H1 (cell line): ENCODE data around the gene MDC1.
A peak's percentile ranks its signal among the peaks of the same experiment; 100 is the strongest.

Source experiments
- CEBPB ChIP-seq: IDR thresholded peaks from 2 replicates; pipeline ENCODE4 v1.6.1; 2012; ENCODE audit warnings: low read depth, low read length
- CTCF ChIP-seq, 3 experiments: IDR thresholded peaks; 1 replicate in 2 of 3; 2 replicates in 1 of 3; pipeline versions ENCODE4 v1.5.1 to v1.6.1; 2011; ENCODE audit warnings: low read length in 3 of 3, mild to moderate bottlenecking in 3 of 3, inconsistent platforms in 2 of 3, low read depth in 1 of 3, moderate library complexity in 1 of 3; ENCODE audit not compliant: insufficient read depth in 1 of 3; ENCODE audit errors: control extremely low read depth in 1 of 3
- EGR1 ChIP-seq: IDR thresholded peaks from 2 replicates; pipeline ENCODE4 v1.6.1; 2011; ENCODE audit warnings: low read depth, low read length, borderline replicate concordance
- EP300 ChIP-seq, 2 experiments: IDR thresholded peaks; 1 replicate in 1 of 2; 2 replicates in 1 of 2; pipeline ENCODE4 v1.6.1; 2011 to 2012; ENCODE audit warnings: low read depth in 2 of 2, low read length in 2 of 2, mild to moderate bottlenecking in 2 of 2, borderline replicate concordance in 1 of 2, inconsistent platforms in 1 of 2, moderate library complexity in 1 of 2
- EZH2 ChIP-seq: fragments of 200-600 bp; sonication (generic); IDR thresholded peaks from 2 replicates; pipeline ENCODE4 v1.7.1; 2012; ENCODE audit warnings: low read depth, mild to moderate bottlenecking, moderate library complexity, low read length, inconsistent platforms; ENCODE audit not compliant: severe bottlenecking
- KDM1A ChIP-seq: fragments of 200-600, 300-600 bp; sonication (generic); IDR thresholded peaks from 2 replicates; pipeline ENCODE4 v1.7.1; 2016; ENCODE audit warnings: mild to moderate bottlenecking, low read length, borderline replicate concordance
- POLR2A ChIP-seq, 2 experiments: IDR thresholded peaks; 1 replicate in 1 of 2; 2 replicates in 1 of 2; pipeline ENCODE4 v1.6.1; 2011; ENCODE audit warnings: low read depth in 2 of 2, low read length in 2 of 2, mild to moderate bottlenecking in 2 of 2; ENCODE audit errors: control extremely low read depth in 1 of 2
- RNF2 ChIP-seq: fragments of 200-900, 300-1000 bp; sonication (generic); IDR thresholded peaks from 2 replicates; pipeline ENCODE4 v1.7.1; 2016; ENCODE audit warnings: borderline replicate concordance, low read depth, mild to moderate bottlenecking, antibody characterized with exemption, low read length; ENCODE audit not compliant: poor library complexity, severe bottlenecking; ENCODE audit errors: missing control alignments
- SP1 ChIP-seq: IDR thresholded peaks from 2 replicates; pipeline ENCODE4 v1.6.1; 2011; ENCODE audit warnings: low read depth, low read length
- SP2 ChIP-seq: IDR thresholded peaks from 2 replicates; pipeline ENCODE4 v1.6.1; 2012; ENCODE audit warnings: mild to moderate bottlenecking, low read length, inconsistent platforms
- SUZ12 ChIP-seq: fragments of 200-600 bp; sonication (generic); IDR thresholded peaks from 2 replicates; pipeline ENCODE4 v1.6.1; 2012; ENCODE audit warnings: mild to moderate bottlenecking, inconsistent platforms, low read length, moderate library complexity, mixed read lengths
- TAF1 ChIP-seq: IDR thresholded peaks from 2 replicates; pipeline ENCODE4 v1.6.1; 2011; ENCODE audit warnings: mild to moderate bottlenecking, low read depth, low read length
- TBP ChIP-seq: IDR thresholded peaks from 2 replicates; pipeline ENCODE4 v1.6.1; 2011; ENCODE audit warnings: low read depth, low read length, improper control_type of control experiment
- YY1 ChIP-seq: IDR thresholded peaks from 2 replicates; pipeline ENCODE4 v1.6.1; 2011; ENCODE audit warnings: low read depth, mild to moderate bottlenecking, low read length

GRCh38 chr6:30685157-30686008, 31.7 kb downstream of the MDC1 start:
- TF ChIP-seq SP2 (no peak), POLR2A (IDR thresholded peaks at IDR 0.05; ENCODE audit: control extremely low read depth in 1 of 2, low read depth in 2 of 2, low read length in 2 of 2) (no peak), CEBPB (no peak), SP1 (no peak), SUZ12 (no peak), TBP (no peak), KDM1A (no peak), CTCF (IDR thresholded peaks at IDR 0.05; ENCODE audit: control extremely low read depth in 1 of 3, insufficient read depth in 1 of 3, low read depth in 1 of 3, low read length in 3 of 3) (peak in 1 of 3 experiments; percentile 19; a peak in 1 of 4 replicates), TAF1 (no peak), EGR1 (no peak), EZH2 (no peak), RNF2 (no peak), YY1 (no peak), EP300 (IDR thresholded peaks at IDR 0.05; ENCODE audit: borderline replicate concordance in 1 of 2, low read depth in 2 of 2, low read length in 2 of 2) (no peak)
